Ishikawa (cell line): ENCODE measurements around the gene IFNG.

Experiments
- CEBPB ChIP-seq: IDR thresholded peaks from 2 replicates; pipeline ENCODE4 v1.6.1; 2012
- CREB1 ChIP-seq: IDR thresholded peaks from 2 replicates; pipeline ENCODE4 v1.6.1; 2012; ENCODE audit warnings: low read depth
- EGR1 ChIP-seq: IDR thresholded peaks from 2 replicates; pipeline ENCODE4 v1.6.1; 2012
- EP300 ChIP-seq: IDR thresholded peaks from 2 replicates; pipeline ENCODE4 v1.6.1; 2012; ENCODE audit warnings: borderline replicate concordance
- FOXM1 ChIP-seq: IDR thresholded peaks from 2 replicates; pipeline ENCODE4 v1.6.1; 2012; ENCODE audit warnings: low read depth, borderline replicate concordance
- MAX ChIP-seq: IDR thresholded peaks from 2 replicates; pipeline ENCODE4 v1.6.1; 2012
- NFIC ChIP-seq: IDR thresholded peaks from 2 replicates; pipeline ENCODE4 v1.6.1; 2012
- RAD21 ChIP-seq: IDR thresholded peaks from 2 replicates; pipeline ENCODE4 v1.6.1; 2012; ENCODE audit warnings: low read depth
- REST ChIP-seq: IDR thresholded peaks from 2 replicates; pipeline ENCODE4 v1.6.1; 2012; ENCODE audit warnings: low read depth, mild to moderate bottlenecking
- TAF1 ChIP-seq: IDR thresholded peaks from 2 replicates; pipeline ENCODE4 v1.6.1; 2012; ENCODE audit warnings: low read depth, mild to moderate bottlenecking
- TCF12 ChIP-seq: IDR thresholded peaks from 2 replicates; pipeline ENCODE4 v1.6.1; 2012; ENCODE audit warnings: low read depth
- TEAD4 ChIP-seq: IDR thresholded peaks from 2 replicates; pipeline ENCODE4 v1.6.1; 2012
- YY1 ChIP-seq: IDR thresholded peaks from 2 replicates; pipeline ENCODE4 v1.6.1; 2012; ENCODE audit warnings: low read depth
- ZBTB7A ChIP-seq: IDR thresholded peaks from 2 replicates; pipeline ENCODE4 v1.6.1; 2012; ENCODE audit warnings: low read depth
- TF ChIP-seq, protein P1 (sequence below): IDR thresholded peaks from 2 replicates; pipeline ENCODE4 v1.6.1; 2012

The IFNG gene

GRCh38 chr12:68158432-68158831 lies 1.1 kb downstream of the IFNG start:
- TF ChIP-seq CREB1 (no peak), RAD21 (peak; percentile 46)

DNA sequence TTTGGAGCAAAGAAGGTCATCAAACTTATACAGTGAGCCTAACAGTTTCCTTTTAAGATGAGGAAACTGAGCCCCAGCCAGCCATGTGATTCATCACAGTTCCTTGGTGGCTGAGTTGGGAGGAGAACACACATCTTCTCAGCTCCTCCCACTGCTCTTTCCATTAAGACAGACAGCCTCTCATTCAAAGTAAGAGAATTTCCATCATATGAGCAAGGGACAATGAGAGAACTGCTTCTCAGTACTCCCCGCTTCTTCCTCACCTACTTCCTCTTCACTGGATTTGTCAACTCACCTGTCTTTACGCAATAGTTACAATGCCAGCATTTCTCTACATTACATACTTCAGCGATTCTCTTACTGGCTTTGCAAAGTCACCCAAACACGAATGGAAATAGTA lies 2.2 kb downstream of the IFNG start:
- TF ChIP-seq REST: no peak
- TF ChIP-seq CEBPB: peak; percentile 70; the same call in 1 of the 2 replicates

- TF ChIP-seq YY1 (no peak), FOXM1 (no peak), REST (no peak), CEBPB (no peak), TCF12 (no peak), NFIC (no peak), MAX (no peak), EP300 (no peak)
Measured at GRCh38 chr12:68156636-68157035, 2.9 kb downstream of the IFNG start.

DNA sequence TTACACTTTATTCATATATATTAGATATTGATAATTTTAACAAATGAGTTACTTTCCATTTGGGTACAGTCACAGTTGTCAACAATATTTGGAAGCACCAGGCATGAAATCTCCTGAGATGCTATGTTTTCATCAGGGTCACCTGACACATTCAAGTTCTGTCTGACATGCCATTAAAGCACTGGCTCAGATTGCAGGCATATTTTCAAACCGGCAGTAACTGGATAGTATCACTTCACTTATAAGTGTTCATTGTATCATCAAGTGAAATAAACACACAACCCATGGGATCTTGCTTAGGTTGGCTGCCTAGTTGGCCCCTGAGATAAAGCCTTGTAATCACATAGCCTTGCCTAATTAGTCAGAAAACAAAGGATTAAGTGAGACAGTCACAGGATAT lies 4.8 kb downstream of the IFNG start:
- TF ChIP-seq CREB1 (no peak), MAX (no peak), CEBPB (no peak), RAD21 (no peak), REST (no peak), NFIC (no peak), TCF12 (no peak), ZBTB7A (no peak), FOXM1 (no peak), TEAD4 (no peak), EP300 (no peak), EGR1 (no peak), YY1 (no peak)
- TF ChIP-seq, protein P1, sequence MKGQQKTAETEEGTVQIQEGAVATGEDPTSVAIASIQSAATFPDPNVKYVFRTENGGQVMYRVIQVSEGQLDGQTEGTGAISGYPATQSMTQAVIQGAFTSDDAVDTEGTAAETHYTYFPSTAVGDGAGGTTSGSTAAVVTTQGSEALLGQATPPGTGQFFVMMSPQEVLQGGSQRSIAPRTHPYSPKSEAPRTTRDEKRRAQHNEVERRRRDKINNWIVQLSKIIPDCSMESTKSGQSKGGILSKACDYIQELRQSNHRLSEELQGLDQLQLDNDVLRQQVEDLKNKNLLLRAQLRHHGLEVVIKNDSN: no peak

DNA sequence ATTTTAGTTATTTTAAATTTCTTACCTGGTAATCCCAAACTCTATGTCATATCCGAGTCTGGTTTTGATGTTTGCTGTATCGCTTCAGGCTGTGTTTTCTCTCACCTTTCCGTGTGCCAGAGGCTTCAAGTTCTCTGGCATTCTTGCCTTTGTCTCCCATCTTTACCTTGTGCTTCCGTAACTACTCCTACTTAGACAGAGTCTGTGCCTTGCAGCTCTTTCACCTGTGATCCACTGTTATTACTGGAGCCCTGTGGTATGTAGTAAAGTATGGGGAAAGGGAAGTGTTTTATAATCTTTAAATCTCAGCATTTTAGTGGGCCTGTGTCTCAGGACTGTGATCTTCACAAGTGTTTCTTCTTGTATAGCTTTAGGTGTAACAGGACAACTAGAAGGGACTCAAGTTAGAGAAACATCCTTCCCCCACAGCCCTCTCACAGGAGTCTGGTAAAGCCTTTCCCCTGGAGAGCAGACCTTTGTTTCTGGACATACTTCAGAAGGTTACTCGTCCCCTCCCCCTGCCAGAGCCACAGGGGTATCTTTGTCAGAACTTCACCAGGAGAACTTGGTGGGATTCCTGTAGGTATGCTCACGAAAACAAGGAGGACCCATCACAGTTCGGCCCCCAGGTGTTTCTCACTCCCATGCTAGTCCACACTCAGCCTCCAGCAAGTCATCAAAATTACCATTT lies 11.1 kb downstream of the IFNG start:
- TF ChIP-seq EP300: no peak

GRCh38 chr12:68140556-68140955 lies 19.0 kb downstream of the IFNG start:
- TF ChIP-seq FOXM1 (no peak), RAD21 (no peak), YY1 (no peak), CEBPB (no peak), NFIC (no peak), TEAD4 (no peak), TCF12 (no peak), CREB1 (no peak), EGR1 (no peak), TAF1 (no peak), MAX (no peak), REST (no peak), ZBTB7A (no peak), EP300 (no peak)
- TF ChIP-seq, protein P1: no peak
